HG03432 (cell line): Measurements from ENCODE around the gene YBX2.
A peak's percentile ranks its signal among the peaks of the same experiment; 100 is the strongest.

ENCODE experiments used
- ATAC-seq: cut with Tn5 transposase; IDR thresholded peaks from one replicate; pipeline ENCODE4 v1.9.1; 2021; ENCODE audit warnings: mild to moderate bottlenecking, moderate library complexity; ENCODE audit not compliant: unreplicated experiment

The YBX2 gene

GRCh38 chr17:7280519-7281073 is 13.8 kb downstream of the YBX2 start:
- ATAC-seq, result peak; percentile 57

GRCh38 chr17:7279448-7279847 is 15.0 kb downstream of the YBX2 start:
- no peak for ATAC-seq

GRCh38 chr17:7266784-7267183 is 27.7 kb downstream of the YBX2 start:
- no peak for ATAC-seq

GRCh38 chr17:7263801-7264078 is 30.7 kb downstream of the YBX2 start:
- ATAC-seq, result no peak

GRCh38 chr17:7262935-7263800 is 31.3 kb downstream of the YBX2 start:
- ATAC-seq, result no peak

- ATAC-seq, result no peak
Observed at GRCh38 chr17:7262192-7262934, 32.1 kb downstream of the YBX2 start, which contains the start of gene CLDN7. Gene CLDN7 (minus strand): TSS chr17:7262478. CDS start chr17:7262043, 435 bp downstream.

- no peak for ATAC-seq
Observed at GRCh38 chr17:7261379-7262191, 32.9 kb downstream of the YBX2 start.

- ATAC-seq, result no peak
Observed at GRCh38 chr17:7260651-7261378, 33.6 kb downstream of the YBX2 start.

GRCh38 chr17:7260151-7260550 is 34.3 kb downstream of the YBX2 start:
- no peak for ATAC-seq

- ATAC-seq, result no peak
Observed at GRCh38 chr17:7259555-7259889, 34.9 kb downstream of the YBX2 start.

GRCh38 chr17:7258731-7259554 is 35.5 kb downstream of the YBX2 start:
- no peak for ATAC-seq

GRCh38 chr17:7256766-7257456 is 37.5 kb downstream of the YBX2 start:
- no peak for ATAC-seq

- no peak for ATAC-seq
Observed at GRCh38 chr17:7254511-7254910, 39.9 kb downstream of the YBX2 start.

- ATAC-seq, result no peak
Observed at GRCh38 chr17:7253082-7253481, 41.4 kb downstream of the YBX2 start.

- ATAC-seq, result peak; percentile 61
Observed at GRCh38 chr17:7252176-7253043, 42.0 kb downstream of the YBX2 start, which contains the start of gene ELP5. Gene ELP5 (plus strand): TSS chr17:7252215. CDS start chr17:7252551, 336 bp downstream.

- peak; percentile 78 for ATAC-seq
Observed at GRCh38 chr17:7251661-7252175, 42.7 kb downstream of the YBX2 start, which contains the start of gene CTDNEP1. Gene CTDNEP1 (minus strand): TSS chr17:7251734. CDS start chr17:7251296, 438 bp downstream.
